Measurements from ENCODE around the gene MROH9. TPM values are rescaled to one million over a fixed set of nuclear protein-coding genes. Genes with fewer than 3 reads are reported as not detected.
"Not testable (repeated sequence)": the region's sequence is repeated elsewhere in the genome, so short reads cannot be mapped to it uniquely, and the experiment has no call there.

The MROH9 gene
- total RNA-seq, 1 experiment from 2014 or later = not detected

- no peak for TF ChIP-seq MAX (IDR thresholded peaks at IDR 0.05)
- no peak for TF ChIP-seq RAD21 (IDR thresholded peaks at IDR 0.05; ENCODE audit: low read depth)
- Histone ChIP-seq H3K36me3 (ENCODE audit: control insufficient read depth in 1 of 2, insufficient read depth in 2 of 2, low read length in 2 of 2) (no peaks in the 10 kb centered on the region), H3K27ac (ENCODE audit: low read depth, low read length) (no peak overlapping the region), H3K9ac (ENCODE audit: low read length) (no peak overlapping the region), H3K4me1 (ENCODE audit: control insufficient read depth in 1 of 2, insufficient read depth in 2 of 2, low read length in 2 of 2) (no peaks in the 10 kb centered on the region), H3K9me2 (ENCODE audit: insufficient read depth) (no peaks in the 10 kb centered on the region), H2AFZ (ENCODE audit: low read depth, low read length, poor library complexity, severe bottlenecking) (no peak overlapping the region), H3K4me3 (replicated peaks in 1 of 2; ENCODE audit: low read depth in 1 of 2, low read length in 2 of 2) (no peak overlapping the region), H3K4me2 (ENCODE audit: low read length) (no peak overlapping the region), H3K9me3 (ENCODE audit: control insufficient read depth in 1 of 2, insufficient read depth in 1 of 2, low read depth in 1 of 2, low read length in 2 of 2) (peaks cover 5 to 11% of the 10 kb centered on the region in 2 experiments; a peak in 1 of 4 replicates), H4K20me1 (ENCODE audit: insufficient read depth) (no peaks in the 10 kb centered on the region), H3K27me3 (ENCODE audit: insufficient read depth, low read length) (no peaks in the 10 kb centered on the region), H3K79me2 (ENCODE audit: insufficient read depth, low read length) (no peaks in the 10 kb centered on the region)
- DNase-seq (ENCODE audit: low read depth, low spot score) (no peak), ATAC-seq (no peak)
- POLR2A ChIA-PET = no interaction called here
- CTCF ChIA-PET = no interaction called here
- BruUV-seq (replicated peaks) = no TSS peak
- RAD21 ChIA-PET (ENCODE audit: low non-redundant PET in 1 of 2, low total read pairs in 2 of 2, uncharacterized antibody in 2 of 2, unreplicated experiment in 2 of 2) = no interaction called here
- intact Hi-C loops (cut with micrococcal nuclease) = no loop called here
Measured at GRCh38 chr1:170917373-170917772, 18.0 kb upstream of the MROH9 start.

DNA sequence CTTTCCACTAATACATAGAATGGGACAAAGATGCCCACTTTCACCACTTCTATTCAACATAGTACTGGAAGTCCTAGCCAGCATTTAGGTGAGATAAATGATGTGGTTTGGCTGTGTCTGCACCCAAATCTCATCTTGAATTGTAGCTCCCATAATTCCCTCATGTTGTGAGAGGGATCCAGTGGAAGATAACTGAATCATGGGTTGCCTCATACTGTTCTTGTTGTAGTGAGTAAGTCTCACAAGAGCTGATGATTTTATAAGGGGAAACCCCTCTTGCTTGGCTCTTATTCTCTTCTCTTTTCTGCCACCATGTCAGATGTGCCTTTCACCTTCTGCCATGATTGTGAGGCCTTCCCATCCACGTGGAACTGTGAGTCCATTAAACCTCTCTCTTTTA is 10.7 kb upstream of the MROH9 start:
- H3K9ac ChIP-seq (ENCODE audit: low read length); BruUV-seq (replicated peaks); H3K79me2 ChIP-seq (ENCODE audit: insufficient read depth, low read length); H3K27ac ChIP-seq (ENCODE audit: low read depth, low read length); H3K27me3 ChIP-seq (ENCODE audit: insufficient read depth, low read length); H3K9me2 ChIP-seq (ENCODE audit: insufficient read depth); H2AFZ ChIP-seq (ENCODE audit: low read depth, low read length, poor library complexity, severe bottlenecking); H3K4me3 ChIP-seq (replicated peaks in 1 of 2; ENCODE audit: low read depth in 1 of 2, low read length in 2 of 2); RAD21 ChIA-PET (ENCODE audit: low non-redundant PET in 1 of 2, low total read pairs in 2 of 2, uncharacterized antibody in 2 of 2, unreplicated experiment in 2 of 2); DNase-seq (ENCODE audit: low read depth, low spot score); H3K36me3 ChIP-seq (ENCODE audit: control insufficient read depth in 1 of 2, insufficient read depth in 2 of 2, low read length in 2 of 2); intact Hi-C loops (cut with micrococcal nuclease); POLR2A ChIA-PET; H3K4me1 ChIP-seq (ENCODE audit: control insufficient read depth in 1 of 2, insufficient read depth in 2 of 2, low read length in 2 of 2); H4K20me1 ChIP-seq (ENCODE audit: insufficient read depth); CTCF ChIA-PET; ATAC-seq; H3K4me2 ChIP-seq (ENCODE audit: low read length): not testable (repeated sequence)
- H3K9me3 ChIP-seq (ENCODE audit: control insufficient read depth in 1 of 2, insufficient read depth in 1 of 2, low read depth in 1 of 2, low read length in 2 of 2) = peaks cover 5 to 11% of the 10 kb centered on the region in 2 experiments; a peak in 1 of 4 replicates

Data from HCT116 (cell line).